AG20443 (cell line): ENCODE results near the gene RPN1.
"Not testable (repeated sequence)": the region's sequence is repeated elsewhere in the genome, so short reads cannot be mapped to it uniquely, and the experiment has no call there.

Source experiments
- DNase-seq: peaks from one replicate; pipeline ENCODE4 v3.0.0; 2012; ENCODE audit warnings: low spot score, mixed read lengths

RPN1 gene

GRCh38 chr3:128609294-128609693 is 41.3 kb downstream of the RPN1 start:
- no peak for DNase-seq

GRCh38 chr3:128607710-128608048 is 42.9 kb downstream of the RPN1 start:
- no peak for DNase-seq

- no peak for DNase-seq
These were observed 44.5 kb downstream of the RPN1 start for GRCh38 chr3:128606094-128606493.

- DNase-seq = no peak
These were observed 45.2 kb downstream of the RPN1 start for GRCh38 chr3:128605091-128606046.

- DNase-seq = no peak
These were observed 46.5 kb downstream of the RPN1 start for GRCh38 chr3:128603811-128604775.

GRCh38 chr3:128603313-128603712 is 47.3 kb downstream of the RPN1 start:
- DNase-seq = no peak

GRCh38 chr3:128598884-128599664 is 51.5 kb downstream of the RPN1 start:
- DNase-seq = no peak

GRCh38 chr3:128597900-128598299 is 52.7 kb downstream of the RPN1 start:
- peak; percentile 76 for DNase-seq

GRCh38 chr3:128592864-128593263 is 57.8 kb downstream of the RPN1 start:
- DNase-seq = no peak

- no peak for DNase-seq
These were observed 58.7 kb downstream of the RPN1 start for GRCh38 chr3:128591738-128592426.

GRCh38 chr3:128590948-128591347 is 59.7 kb downstream of the RPN1 start:
- DNase-seq = no peak

- not testable (repeated sequence) for DNase-seq
These were observed 60.6 kb downstream of the RPN1 start for GRCh38 chr3:128589985-128590384.

- DNase-seq = no peak
These were observed 62.5 kb downstream of the RPN1 start for GRCh38 chr3:128588147-128588546.

- no peak for DNase-seq
These were observed 63.2 kb downstream of the RPN1 start for GRCh38 chr3:128587391-128587790.

GRCh38 chr3:128586932-128587331 is 63.7 kb downstream of the RPN1 start:
- not testable (repeated sequence) for DNase-seq

- DNase-seq = not testable (repeated sequence)
These were observed 64.2 kb downstream of the RPN1 start for GRCh38 chr3:128586391-128586790.

- no peak for DNase-seq
These were observed 64.6 kb downstream of the RPN1 start for GRCh38 chr3:128585974-128586373.

GRCh38 chr3:128585189-128585588 is 65.4 kb downstream of the RPN1 start:
- DNase-seq = no peak

GRCh38 chr3:128584412-128585020 is 66.1 kb downstream of the RPN1 start:
- peak; percentile 94 for DNase-seq

- no peak for DNase-seq
These were observed 69.1 kb downstream of the RPN1 start for GRCh38 chr3:128581566-128581965.

GRCh38 chr3:128579927-128580326 is 70.7 kb downstream of the RPN1 start:
- DNase-seq = no peak
